NB4 (cell line): ENCODE results near the gene CASP10.

Experiments used
- POLR2A ChIP-seq: IDR thresholded peaks from 2 replicates; pipeline ENCODE4 v1.6.1; 2011; ENCODE audit warnings: mild to moderate bottlenecking; ENCODE audit not compliant: insufficient read length; ENCODE audit errors: extremely low read depth
- TF ChIP-seq, protein P1 (sequence below): IDR thresholded peaks from one replicate; pipeline ENCODE4 v1.5.1; 2012; ENCODE audit warnings: low read depth, low read length
- TF ChIP-seq, protein P2 (sequence below): IDR thresholded peaks from 2 replicates; pipeline ENCODE4 v1.6.1; 2011; ENCODE audit warnings: low read depth, low read length

DNA sequence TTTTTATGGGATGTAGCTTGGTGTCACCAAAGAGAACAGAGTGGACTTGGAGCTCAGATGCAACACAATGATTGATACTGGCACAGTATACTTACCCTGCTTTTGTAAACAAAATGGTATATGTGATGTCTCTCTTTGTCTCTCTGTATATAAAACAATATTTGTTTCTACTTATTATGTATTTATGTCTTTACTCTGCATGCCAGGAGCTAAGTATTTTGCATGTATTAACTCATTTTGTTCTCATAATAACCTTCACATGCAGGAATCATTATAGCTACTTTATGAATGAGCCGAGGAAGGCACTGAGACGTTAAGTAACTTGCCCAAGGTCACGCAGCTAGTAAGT, 49.5 kb downstream of the CASP10 start:
- TF ChIP-seq, protein P1, sequence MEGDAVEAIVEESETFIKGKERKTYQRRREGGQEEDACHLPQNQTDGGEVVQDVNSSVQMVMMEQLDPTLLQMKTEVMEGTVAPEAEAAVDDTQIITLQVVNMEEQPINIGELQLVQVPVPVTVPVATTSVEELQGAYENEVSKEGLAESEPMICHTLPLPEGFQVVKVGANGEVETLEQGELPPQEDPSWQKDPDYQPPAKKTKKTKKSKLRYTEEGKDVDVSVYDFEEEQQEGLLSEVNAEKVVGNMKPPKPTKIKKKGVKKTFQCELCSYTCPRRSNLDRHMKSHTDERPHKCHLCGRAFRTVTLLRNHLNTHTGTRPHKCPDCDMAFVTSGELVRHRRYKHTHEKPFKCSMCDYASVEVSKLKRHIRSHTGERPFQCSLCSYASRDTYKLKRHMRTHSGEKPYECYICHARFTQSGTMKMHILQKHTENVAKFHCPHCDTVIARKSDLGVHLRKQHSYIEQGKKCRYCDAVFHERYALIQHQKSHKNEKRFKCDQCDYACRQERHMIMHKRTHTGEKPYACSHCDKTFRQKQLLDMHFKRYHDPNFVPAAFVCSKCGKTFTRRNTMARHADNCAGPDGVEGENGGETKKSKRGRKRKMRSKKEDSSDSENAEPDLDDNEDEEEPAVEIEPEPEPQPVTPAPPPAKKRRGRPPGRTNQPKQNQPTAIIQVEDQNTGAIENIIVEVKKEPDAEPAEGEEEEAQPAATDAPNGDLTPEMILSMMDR, result no peak
- TF ChIP-seq, protein P2, sequence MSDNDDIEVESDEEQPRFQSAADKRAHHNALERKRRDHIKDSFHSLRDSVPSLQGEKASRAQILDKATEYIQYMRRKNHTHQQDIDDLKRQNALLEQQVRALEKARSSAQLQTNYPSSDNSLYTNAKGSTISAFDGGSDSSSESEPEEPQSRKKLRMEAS, result no peak
- TF ChIP-seq POLR2A, result no peak
